Endothelial cell of umbilical vein (primary cell): ENCODE measurements around the gene CMIP. TPM values are rescaled to one million over a fixed set of nuclear protein-coding genes. Genes with fewer than 3 reads are reported as not detected.

Source experiments
- BruUV-seq: library from RNA; stranded (reverse); fragments of 400-500 nt; replicated peaks from 2 replicates; lab custom pipeline; 2021; lab: Mats Ljungman, UMichigan
- CTCF ChIA-PET: fragments of 300-600, 350-600 bp; sonication (Branson Sonifier 250); formaldehyde crosslinking; loops from one replicate; lab custom pipeline; 2021; ENCODE audit warnings: antibody characterized with exemption, inconsistent platforms; lab: Charles Lee
- POLR2A ChIA-PET: fragments of 300-600, 350-600 bp; sonication (Branson Sonifier 250); formaldehyde crosslinking; loops from one replicate; lab custom pipeline; 2021; ENCODE audit warnings: antibody characterized with exemption, inconsistent platforms; lab: Charles Lee
- DNase-seq: peaks from one replicate; pipeline ENCODE4 v3.0.0-alpha.2; 2011; ENCODE audit warnings: low read depth, low spot score
- FAIRE-seq: peaks from 2 replicates; lab custom pipeline; 2011; peaks lifted over from hg19 to GRCh38; lab: Jason Lieb, UNC
- H2AFZ ChIP-seq: 2 replicates; pipeline ENCODE4 v1.6.0; 2012; ENCODE audit warnings: low read depth, low read length, control low read depth, inconsistent platforms
- H3K27ac ChIP-seq: 2 replicates; pipeline ENCODE4 v1.5.1; 2011; ENCODE audit warnings: low read depth, mild to moderate bottlenecking, control low read depth, low read length, moderate library complexity; ENCODE audit not compliant: insufficient read depth
- H3K27me3 ChIP-seq, 2 experiments: 2 replicates each; pipeline versions ENCODE4 v1.6.0 to v1.6.1; 2011; ENCODE audit warnings: low read length in 2 of 2, mixed read lengths in 1 of 2; ENCODE audit not compliant: control insufficient read depth in 2 of 2, insufficient read depth in 2 of 2
- H3K36me3 ChIP-seq, 2 experiments: 2 replicates in 1 of 2; 3 replicates in 1 of 2; pipeline ENCODE4 v1.5.1; 2011; ENCODE audit warnings: low read length in 2 of 2, mild to moderate bottlenecking in 1 of 2, moderate library complexity in 1 of 2; ENCODE audit not compliant: control insufficient read depth in 2 of 2, insufficient read depth in 2 of 2; ENCODE audit errors: extremely low read depth in 1 of 2
- H3K4me1 ChIP-seq: 3 replicates; pipeline ENCODE4 v1.5.1; 2011; ENCODE audit warnings: mild to moderate bottlenecking, low read length; ENCODE audit not compliant: control insufficient read depth, insufficient read depth; ENCODE audit errors: extremely low read depth
- H3K4me2 ChIP-seq: 2 replicates; pipeline ENCODE4 v1.6.1; 2011; ENCODE audit warnings: low read length, control low read depth, mixed read lengths; ENCODE audit not compliant: insufficient read depth
- H3K4me3 ChIP-seq, 3 experiments: fragments of 200-600 bp in 1 of 3; sonication (generic), shearing (Covaris generic) in 1 of 3; replicated peaks in 1 of 3; 2 replicates each; pipeline ENCODE4 v1.5.1; 2011 to 2016; ENCODE audit warnings: control low read depth in 3 of 3, low read length in 3 of 3, mild to moderate bottlenecking in 2 of 3, inconsistent platforms in 1 of 3, low read depth in 1 of 3, moderate library complexity in 1 of 3; ENCODE audit not compliant: insufficient read depth in 1 of 3
- H3K79me2 ChIP-seq: 2 replicates; pipeline ENCODE4 v1.6.0; 2012; ENCODE audit warnings: low read length, inconsistent platforms; ENCODE audit not compliant: control insufficient read depth, insufficient read depth
- H3K9ac ChIP-seq: replicated peaks from 2 replicates; pipeline ENCODE3; 2011; ENCODE audit warnings: low read length, control low read depth; ENCODE audit not compliant: insufficient read depth; ENCODE audit errors: extremely low read depth
- H3K9me1 ChIP-seq: replicated peaks from 3 replicates; pipeline ENCODE4 v1.6.0; 2011; ENCODE audit warnings: mild to moderate bottlenecking, low read length; ENCODE audit not compliant: control insufficient read depth, insufficient read depth; ENCODE audit errors: extremely low read depth
- H3K9me3 ChIP-seq: replicated peaks from 2 replicates; pipeline ENCODE4 v1.5.1; 2012; ENCODE audit warnings: low read length, inconsistent platforms; ENCODE audit not compliant: control insufficient read depth, insufficient read depth
- H4K20me1 ChIP-seq: replicated peaks from 2 replicates; pipeline ENCODE3; 2011; ENCODE audit warnings: mild to moderate bottlenecking, low read length; ENCODE audit not compliant: control insufficient read depth, insufficient read depth; ENCODE audit errors: extremely low read depth
- CTCF ChIP-seq, 2 donors: IDR thresholded peaks; 1 replicate in 1 of 2; 2 replicates in 1 of 2; pipeline ENCODE4 v1.5.1; 2011; ENCODE audit warnings: low read length in 2 of 2, mild to moderate bottlenecking in 2 of 2, moderate library complexity in 2 of 2, control low read depth in 1 of 2, inconsistent platforms in 1 of 2, low read depth in 1 of 2; ENCODE audit not compliant: insufficient read depth in 1 of 2; ENCODE audit errors: extremely low read depth in 1 of 2
- EZH2 ChIP-seq: IDR thresholded peaks from 2 replicates; pipeline ENCODE4 v1.6.1; 2012; ENCODE audit warnings: borderline replicate concordance, low read depth, mild to moderate bottlenecking, moderate library complexity, low read length, inconsistent platforms; ENCODE audit not compliant: severe bottlenecking
- FOS ChIP-seq: IDR thresholded peaks from 2 replicates; pipeline ENCODE4 v1.6.1; 2011; ENCODE audit warnings: mild to moderate bottlenecking, low read length, moderate library complexity, borderline replicate concordance; ENCODE audit not compliant: insufficient read depth
- GATA2 ChIP-seq: IDR thresholded peaks from 2 replicates; pipeline ENCODE4 v1.7.0; 2011; ENCODE audit warnings: low read depth, mild to moderate bottlenecking, moderate library complexity, mixed read lengths, low read length; ENCODE audit not compliant: insufficient read length, insufficient read depth
- JUN ChIP-seq: IDR thresholded peaks from 2 replicates; pipeline ENCODE4 v1.6.1; 2011; ENCODE audit warnings: borderline replicate concordance, low read depth; ENCODE audit not compliant: insufficient read length, insufficient read depth
- MAX ChIP-seq: IDR thresholded peaks from 2 replicates; pipeline ENCODE4 v1.6.1; 2011; ENCODE audit not compliant: insufficient read depth, insufficient read length
- MYC ChIP-seq: IDR thresholded peaks from one replicate; pipeline ENCODE4 v1.6.1; 2011; ENCODE audit warnings: mild to moderate bottlenecking, low read depth, low read length
- POLR2A ChIP-seq: IDR thresholded peaks from 2 replicates; pipeline ENCODE4 v1.6.1; 2012; ENCODE audit warnings: low read depth, mild to moderate bottlenecking, control low read depth, low read length
- POLR2AphosphoS5 ChIP-seq: IDR thresholded peaks from 2 replicates; pipeline ENCODE4 v1.6.1; 2012; ENCODE audit warnings: low read depth, mild to moderate bottlenecking, control low read depth, low read length, moderate library complexity; ENCODE audit not compliant: insufficient read depth
- dilution Hi-C: fragments of 300-500 bp; cut with MboI; formaldehyde crosslinking; loops from one replicate; pipeline ENCODE4 v1.15.0; 2019; ENCODE audit warnings: low sequenced_read_pairs; ENCODE audit not compliant: extremely low pct_ligation_motif_present
- intact Hi-C: fragments of 100-400 bp; cut with micrococcal nuclease; formaldehyde crosslinking; loops from one replicate; pipeline ENCODE4 v1.10.0; 2022
- polyA plus RNA-seq, 4 experiments: library from polyadenylated mRNA; depleted of rRNA in 3 of 4; stranded (reverse) in 3 of 4; unstranded in 1 of 4; fragments of >200 nt; gene quantifications; 2 replicates each; pipeline versions ENCODE4 v1.2.1 to v1.2.3, GENCODE V29; 2011 to 2012; ENCODE audit warnings: missing spikeins in 1 of 4
- total RNA-seq: library from RNA; stranded (reverse); gene quantifications from 2 replicates; pipeline ENCODE4 v1.2.3, GENCODE V29; 2021

CMIP gene
- total and polyA plus RNA-seq, 2 donors (not counting 3 experiments of a cell fraction or from before 2014, with no cell fraction given) = 29.0 to 101 TPM

- Histone ChIP-seq H4K20me1 (peaks cover 5% of the 10 kb centered on the region), H3K4me3 (no peak overlapping the region), H3K27me3 (no peaks in the 10 kb centered on the region), H3K4me1 (peaks cover 31% of the 10 kb centered on the region), H2AFZ (no peak overlapping the region), H3K27ac (no peak overlapping the region), H3K4me2 (no peak overlapping the region), H3K79me2 (peaks cover 35% of the 10 kb centered on the region), H3K36me3 (peaks cover 0 to 6% of the 10 kb centered on the region in 2 experiments), H3K9ac (no peak overlapping the region), H3K9me3 (no peaks in the 10 kb centered on the region), H3K9me1 (no peaks in the 10 kb centered on the region)
- dilution Hi-C loops (no loop called here), intact Hi-C loops (loop anchor here (5.0 kb wide), 1 partner anchor 39 kb away; no protein-coding TSS in a partner anchor)
- no peak for DNase-seq
- no peak for FAIRE-seq
- CTCF ChIA-PET = interaction anchor here (1.0 to 2.4 kb wide), 2 partner anchors 10 to 17 kb away, joined by 3 to 8 read pairs; no protein-coding TSS in a partner anchor
- POLR2A ChIA-PET = no interaction called here
- BruUV-seq = no TSS peak
- TF ChIP-seq FOS (no peak), GATA2 (no peak), CTCF (IDR thresholded peaks at IDR 0.05; ENCODE audit: extremely low read depth in 1 of 2, insufficient read depth in 1 of 2, low read depth in 1 of 2, low read length in 2 of 2) (no peak), MAX (no peak), MYC (no peak), JUN (no peak), POLR2A (no peak), EZH2 (no peak), POLR2AphosphoS5 (no peak)
Observed at GRCh38 chr16:81541314-81541713, 96.7 kb downstream of the CMIP start.
